HepG2 (cell line): ENCODE data around the gene SNRNP200. TPM values are rescaled to one million over a fixed set of nuclear protein-coding genes. Genes with fewer than 3 reads are reported as not detected.
A peak's percentile ranks its signal among the peaks of the same experiment; 100 is the strongest.

Experiments used
- CEBPZ ChIP-seq: IDR thresholded peaks from 2 replicates; pipeline ENCODE4 v1.6.1; 2012; ENCODE audit warnings: low read length, improper control_type of control experiment
- DMAP1 ChIP-seq: IDR thresholded peaks from 2 replicates; pipeline ENCODE4 v1.6.1; 2016
- DZIP1 ChIP-seq: sonication (generic); formaldehyde crosslinking; IDR thresholded peaks from 2 replicates; pipeline ENCODE4 v1.5.0; 2020; ENCODE audit warnings: mild to moderate bottlenecking, missing genetic modification reagents
- EEA1 ChIP-seq: sonication (generic); formaldehyde crosslinking; IDR thresholded peaks from 2 replicates; pipeline ENCODE4 v1.5.1; 2020; ENCODE audit warnings: mild to moderate bottlenecking, missing genetic modification reagents, borderline replicate concordance
- FLYWCH1 ChIP-seq: sonication (generic); formaldehyde crosslinking; IDR thresholded peaks from 2 replicates; pipeline ENCODE4 v1.8.1; 2023; ENCODE audit warnings: mild to moderate bottlenecking, missing genetic modification reagents
- HNF4G ChIP-seq, 2 experiments: sonication (generic) in 1 of 2; formaldehyde crosslinking in 1 of 2; IDR thresholded peaks; 2 replicates each; pipeline versions ENCODE4 v1.4.0 to v1.6.1; 2011 to 2020; ENCODE audit warnings: borderline replicate concordance in 2 of 2, low read depth in 2 of 2, mild to moderate bottlenecking in 2 of 2, low read length in 1 of 2, missing genetic modification reagents in 1 of 2, moderate library complexity in 1 of 2
- IKZF4 ChIP-seq: sonication (generic); formaldehyde crosslinking; IDR thresholded peaks from 2 replicates; pipeline ENCODE4 v1.5.1; 2020; ENCODE audit warnings: borderline replicate concordance, mild to moderate bottlenecking, low read depth, missing genetic modification reagents; ENCODE audit errors: not compliant biosample characterization
- MAFG ChIP-seq: sonication (generic); formaldehyde crosslinking; IDR thresholded peaks from 2 replicates; pipeline ENCODE4 v1.5.1; 2020; ENCODE audit warnings: mild to moderate bottlenecking, missing genetic modification reagents
- MLLT10 ChIP-seq: sonication (generic); formaldehyde crosslinking; IDR thresholded peaks from 2 replicates; pipeline ENCODE4 v1.4.0; 2020; ENCODE audit warnings: missing genetic modification reagents
- NBN ChIP-seq: fragments of 450-650 bp; conservative IDR thresholded peaks from 2 replicates; pipeline ENCODE4 v1.6.1; 2017
- ZFP41 ChIP-seq: sonication (generic); formaldehyde crosslinking; IDR thresholded peaks from 2 replicates; pipeline ENCODE4 v1.4.0; 2020; ENCODE audit warnings: mild to moderate bottlenecking, missing genetic modification reagents, borderline replicate concordance
- ZNF160 ChIP-seq: sonication (generic); formaldehyde crosslinking; IDR thresholded peaks from 2 replicates; pipeline ENCODE4 v1.8.0; 2022; ENCODE audit warnings: mild to moderate bottlenecking, inconsistent platforms, missing genetic modification reagents
- ZNF317 ChIP-seq: sonication (generic); formaldehyde crosslinking; IDR thresholded peaks from 2 replicates; pipeline ENCODE4 v1.5.0; 2020; ENCODE audit warnings: mild to moderate bottlenecking, missing genetic modification reagents
- ZNF616 ChIP-seq: sonication (generic); formaldehyde crosslinking; IDR thresholded peaks from 2 replicates; pipeline ENCODE4 v1.5.0; 2020; ENCODE audit warnings: low read depth, mild to moderate bottlenecking, missing genetic modification reagents
- polyA plus RNA-seq, 8 experiments: library from polyadenylated mRNA; depleted of rRNA in 3 of 8; stranded (reverse) in 7 of 8; unstranded in 1 of 8; fragments of >200 nt; fragmentation: Illumina TruSeq in 4 of 8; extraction: Trizol in 4 of 8; gene quantifications; 2 replicates each; pipeline versions ENCODE4 v1.2.1 to v1.2.3, GENCODE V29; 2011 to 2016; ENCODE audit warnings: low read depth in 4 of 8, missing spikeins in 1 of 8, mixed read lengths in 1 of 8; ENCODE audit not compliant: insufficient read depth in 1 of 8
- total RNA-seq, 5 experiments: library from RNA; depleted of rRNA; stranded (reverse); fragments of >200 nt; fragmentation: Illumina TruSeq; extraction: Trizol; gene quantifications; 2 replicates each; pipeline ENCODE4 v1.2.3, GENCODE V29; 2016; ENCODE audit warnings: low read depth in 1 of 5
- TF ChIP-seq, protein P1 (sequence below): sonication (generic); formaldehyde crosslinking; IDR thresholded peaks from 2 replicates; pipeline ENCODE4 v1.4.0; 2020; ENCODE audit warnings: missing genetic modification reagents, mild to moderate bottlenecking, borderline replicate concordance
- TF ChIP-seq, protein P2 (sequence below): IDR thresholded peaks from 2 replicates; pipeline ENCODE4 v1.6.1; 2012; ENCODE audit warnings: inconsistent platforms
- TF ChIP-seq, protein P3 (sequence below): sonication (generic); formaldehyde crosslinking; IDR thresholded peaks from 2 replicates; pipeline ENCODE4 v1.4.0; 2020; ENCODE audit warnings: mild to moderate bottlenecking, low read depth, missing genetic modification reagents

Gene SNRNP200
- total and polyA plus RNA-seq, 2 of the 13 experiments (the other 11 are each of a cell fraction or from before 2014, with no cell fraction given) = 99.0 to 232 TPM

GRCh38 chr2:96261328-96262003, 43.9 kb downstream of the SNRNP200 start (continued):
- TF ChIP-seq, protein P1, sequence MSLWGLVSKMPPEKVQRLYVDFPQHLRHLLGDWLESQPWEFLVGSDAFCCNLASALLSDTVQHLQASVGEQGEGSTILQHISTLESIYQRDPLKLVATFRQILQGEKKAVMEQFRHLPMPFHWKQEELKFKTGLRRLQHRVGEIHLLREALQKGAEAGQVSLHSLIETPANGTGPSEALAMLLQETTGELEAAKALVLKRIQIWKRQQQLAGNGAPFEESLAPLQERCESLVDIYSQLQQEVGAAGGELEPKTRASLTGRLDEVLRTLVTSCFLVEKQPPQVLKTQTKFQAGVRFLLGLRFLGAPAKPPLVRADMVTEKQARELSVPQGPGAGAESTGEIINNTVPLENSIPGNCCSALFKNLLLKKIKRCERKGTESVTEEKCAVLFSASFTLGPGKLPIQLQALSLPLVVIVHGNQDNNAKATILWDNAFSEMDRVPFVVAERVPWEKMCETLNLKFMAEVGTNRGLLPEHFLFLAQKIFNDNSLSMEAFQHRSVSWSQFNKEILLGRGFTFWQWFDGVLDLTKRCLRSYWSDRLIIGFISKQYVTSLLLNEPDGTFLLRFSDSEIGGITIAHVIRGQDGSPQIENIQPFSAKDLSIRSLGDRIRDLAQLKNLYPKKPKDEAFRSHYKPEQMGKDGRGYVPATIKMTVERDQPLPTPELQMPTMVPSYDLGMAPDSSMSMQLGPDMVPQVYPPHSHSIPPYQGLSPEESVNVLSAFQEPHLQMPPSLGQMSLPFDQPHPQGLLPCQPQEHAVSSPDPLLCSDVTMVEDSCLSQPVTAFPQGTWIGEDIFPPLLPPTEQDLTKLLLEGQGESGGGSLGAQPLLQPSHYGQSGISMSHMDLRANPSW (CRISPR knock-in tag) = no peak
- TF ChIP-seq IKZF4 (CRISPR knock-in tag) (no peak), MAFG (CRISPR knock-in tag) (no peak), HNF4G (IDR thresholded peaks at IDR 0.05; ENCODE audit: borderline replicate concordance, low read depth, low read length) (peak; percentile 90), HNF4G (CRISPR knock-in tag; IDR thresholded peaks at IDR 0.05; ENCODE audit: borderline replicate concordance, low read depth) (peak; percentile 54; the same call in 1 of the 2 replicates), ZNF317 (CRISPR knock-in tag) (peak; percentile 1; the same call in 1 of the 2 replicates), NBN (no peak), ZNF616 (CRISPR knock-in tag) (no peak), ZNF160 (no peak), DMAP1 (CRISPR knock-in tag) (no peak), DZIP1 (CRISPR knock-in tag) (no peak), CEBPZ (no peak), EEA1 (CRISPR knock-in tag) (no peak; the same call in 1 of the 2 replicates), ZFP41 (CRISPR knock-in tag) (no peak), MLLT10 (no peak), FLYWCH1 (no peak)
- TF ChIP-seq, protein P2, sequence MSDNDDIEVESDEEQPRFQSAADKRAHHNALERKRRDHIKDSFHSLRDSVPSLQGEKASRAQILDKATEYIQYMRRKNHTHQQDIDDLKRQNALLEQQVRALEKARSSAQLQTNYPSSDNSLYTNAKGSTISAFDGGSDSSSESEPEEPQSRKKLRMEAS = no peak; the same call in 1 of the 2 replicates
- TF ChIP-seq, protein P3, sequence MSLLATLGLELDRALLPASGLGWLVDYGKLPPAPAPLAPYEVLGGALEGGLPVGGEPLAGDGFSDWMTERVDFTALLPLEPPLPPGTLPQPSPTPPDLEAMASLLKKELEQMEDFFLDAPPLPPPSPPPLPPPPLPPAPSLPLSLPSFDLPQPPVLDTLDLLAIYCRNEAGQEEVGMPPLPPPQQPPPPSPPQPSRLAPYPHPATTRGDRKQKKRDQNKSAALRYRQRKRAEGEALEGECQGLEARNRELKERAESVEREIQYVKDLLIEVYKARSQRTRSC (CRISPR knock-in tag) = no peak; the same call in 1 of the 2 replicates
